Lower leg skin (tissue), 3 donors: Measurements from ENCODE around the gene PCNX4.

Experiments
- POLR2A ChIP-seq, 2 donors: fragments of 450-650 bp; IDR thresholded peaks; one replicate each; pipeline ENCODE4 v1.6.1; 2016 to 2017; ENCODE audit warnings: antibody characterized with exemption in 2 of 2, mild to moderate bottlenecking in 1 of 2, moderate library complexity in 1 of 2
- TF ChIP-seq, protein P1 (sequence below), 3 donors: fragments of 450-650 bp; IDR thresholded peaks; one replicate each; pipeline ENCODE4 v1.5.1; 2016; ENCODE audit warnings: antibody characterized with exemption in 3 of 3, mild to moderate bottlenecking in 3 of 3, moderate library complexity in 2 of 3

GRCh38 chr14:60154671-60155070 lies 62.9 kb downstream of the PCNX4 start:
- TF ChIP-seq, protein P1, sequence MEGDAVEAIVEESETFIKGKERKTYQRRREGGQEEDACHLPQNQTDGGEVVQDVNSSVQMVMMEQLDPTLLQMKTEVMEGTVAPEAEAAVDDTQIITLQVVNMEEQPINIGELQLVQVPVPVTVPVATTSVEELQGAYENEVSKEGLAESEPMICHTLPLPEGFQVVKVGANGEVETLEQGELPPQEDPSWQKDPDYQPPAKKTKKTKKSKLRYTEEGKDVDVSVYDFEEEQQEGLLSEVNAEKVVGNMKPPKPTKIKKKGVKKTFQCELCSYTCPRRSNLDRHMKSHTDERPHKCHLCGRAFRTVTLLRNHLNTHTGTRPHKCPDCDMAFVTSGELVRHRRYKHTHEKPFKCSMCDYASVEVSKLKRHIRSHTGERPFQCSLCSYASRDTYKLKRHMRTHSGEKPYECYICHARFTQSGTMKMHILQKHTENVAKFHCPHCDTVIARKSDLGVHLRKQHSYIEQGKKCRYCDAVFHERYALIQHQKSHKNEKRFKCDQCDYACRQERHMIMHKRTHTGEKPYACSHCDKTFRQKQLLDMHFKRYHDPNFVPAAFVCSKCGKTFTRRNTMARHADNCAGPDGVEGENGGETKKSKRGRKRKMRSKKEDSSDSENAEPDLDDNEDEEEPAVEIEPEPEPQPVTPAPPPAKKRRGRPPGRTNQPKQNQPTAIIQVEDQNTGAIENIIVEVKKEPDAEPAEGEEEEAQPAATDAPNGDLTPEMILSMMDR (IDR thresholded peaks at IDR 0.05), result no peak
- no peak for TF ChIP-seq POLR2A (IDR thresholded peaks at IDR 0.05)
